Measurements from ENCODE around the gene C16orf74.

DNA sequence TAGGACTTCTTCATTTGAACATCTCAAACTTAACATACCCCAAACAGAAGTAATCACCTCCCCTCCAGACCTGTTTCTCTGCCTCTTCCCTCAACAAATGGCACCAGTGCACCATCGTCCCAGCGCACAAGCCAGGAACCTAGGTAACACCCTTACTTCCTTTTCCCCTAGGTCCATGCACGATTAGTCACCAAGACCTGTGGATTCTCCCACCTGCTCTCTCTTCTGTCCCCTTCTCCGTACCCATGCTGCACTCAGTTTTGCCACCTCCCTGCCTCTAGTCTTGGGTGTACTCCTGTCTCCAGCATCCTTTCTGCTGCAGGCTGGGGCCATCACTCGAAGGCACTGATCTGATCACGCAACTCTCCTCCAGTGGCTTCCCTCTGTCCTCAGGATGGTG is 45.3 kb upstream of the C16orf74 start:
- TF ChIP-seq, protein P1, sequence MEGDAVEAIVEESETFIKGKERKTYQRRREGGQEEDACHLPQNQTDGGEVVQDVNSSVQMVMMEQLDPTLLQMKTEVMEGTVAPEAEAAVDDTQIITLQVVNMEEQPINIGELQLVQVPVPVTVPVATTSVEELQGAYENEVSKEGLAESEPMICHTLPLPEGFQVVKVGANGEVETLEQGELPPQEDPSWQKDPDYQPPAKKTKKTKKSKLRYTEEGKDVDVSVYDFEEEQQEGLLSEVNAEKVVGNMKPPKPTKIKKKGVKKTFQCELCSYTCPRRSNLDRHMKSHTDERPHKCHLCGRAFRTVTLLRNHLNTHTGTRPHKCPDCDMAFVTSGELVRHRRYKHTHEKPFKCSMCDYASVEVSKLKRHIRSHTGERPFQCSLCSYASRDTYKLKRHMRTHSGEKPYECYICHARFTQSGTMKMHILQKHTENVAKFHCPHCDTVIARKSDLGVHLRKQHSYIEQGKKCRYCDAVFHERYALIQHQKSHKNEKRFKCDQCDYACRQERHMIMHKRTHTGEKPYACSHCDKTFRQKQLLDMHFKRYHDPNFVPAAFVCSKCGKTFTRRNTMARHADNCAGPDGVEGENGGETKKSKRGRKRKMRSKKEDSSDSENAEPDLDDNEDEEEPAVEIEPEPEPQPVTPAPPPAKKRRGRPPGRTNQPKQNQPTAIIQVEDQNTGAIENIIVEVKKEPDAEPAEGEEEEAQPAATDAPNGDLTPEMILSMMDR (IDR thresholded peaks at IDR 0.05; ENCODE audit: low read depth, low read length, poor library complexity, severe bottlenecking): no peak
- TF ChIP-seq EZH2phosphoT487 (IDR thresholded peaks at IDR 0.05; ENCODE audit: borderline replicate concordance, low read length): no peak
